Uterus (tissue), 2 donors: ENCODE results near the gene ADAMTS2.
"Not testable (repeated sequence)": the region's sequence is repeated elsewhere in the genome, so short reads cannot be mapped to it uniquely, and the experiment has no call there.

Experiments used
- CTCF ChIP-seq, 4 experiments: fragments of 200-600 bp in 2 of 4; fragments of 450-650 bp in 2 of 4; sonication (generic) in 2 of 4; IDR thresholded peaks; one replicate each; pipeline ENCODE4 v1.5.1; 2016 to 2019; ENCODE audit warnings: antibody characterized with exemption in 4 of 4, mild to moderate bottlenecking in 2 of 4, moderate library complexity in 1 of 4
- POLR2A ChIP-seq, 2 donors: fragments of 450-650 bp; IDR thresholded peaks; one replicate each; pipeline ENCODE4 v1.6.1; 2016; ENCODE audit warnings: antibody characterized with exemption in 2 of 2, mild to moderate bottlenecking in 1 of 2, moderate library complexity in 1 of 2

- TF ChIP-seq CTCF, POLR2A (IDR thresholded peaks at IDR 0.05): not testable (repeated sequence)
These were observed 128.9 kb downstream of the ADAMTS2 start for GRCh38 chr5:179216381-179216780.
